Stimulated activated CD8-positive, alpha-beta memory T cell treated with anti-CD3 and anti-CD28 coated beads, Interleukin-15, amount 100 ng/mL, for 48 hours (primary cell): ENCODE data around the gene CACNA1D.

Source experiments
- DNase-seq, 2 donors: peaks; one replicate each; pipeline ENCODE4 v3.0.0-alpha.2; 2020; ENCODE audit warnings: low read depth in 2 of 2

CACNA1D gene

DNA sequence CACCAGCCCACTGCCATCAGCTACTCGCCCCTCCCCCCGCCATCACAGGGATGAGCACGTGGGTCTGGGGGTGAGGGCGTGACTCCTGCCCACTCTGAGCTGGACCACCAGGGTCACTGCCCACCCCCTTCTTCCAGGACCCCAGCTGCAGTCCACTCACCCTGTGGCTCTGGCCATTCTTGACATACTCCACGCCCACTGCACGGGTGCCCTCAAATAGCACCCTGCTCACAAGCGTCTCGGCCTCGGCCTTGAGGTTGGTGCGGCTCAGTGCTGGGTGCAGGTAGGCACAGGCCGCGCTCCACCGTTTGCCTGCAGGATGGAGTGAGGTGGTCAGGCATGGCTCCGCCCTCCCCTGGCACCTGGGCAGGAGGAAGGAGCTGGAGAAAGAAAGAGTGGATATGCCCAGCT, 327.9 kb downstream of the CACNA1D start:
- DNase-seq: no peak

DNA sequence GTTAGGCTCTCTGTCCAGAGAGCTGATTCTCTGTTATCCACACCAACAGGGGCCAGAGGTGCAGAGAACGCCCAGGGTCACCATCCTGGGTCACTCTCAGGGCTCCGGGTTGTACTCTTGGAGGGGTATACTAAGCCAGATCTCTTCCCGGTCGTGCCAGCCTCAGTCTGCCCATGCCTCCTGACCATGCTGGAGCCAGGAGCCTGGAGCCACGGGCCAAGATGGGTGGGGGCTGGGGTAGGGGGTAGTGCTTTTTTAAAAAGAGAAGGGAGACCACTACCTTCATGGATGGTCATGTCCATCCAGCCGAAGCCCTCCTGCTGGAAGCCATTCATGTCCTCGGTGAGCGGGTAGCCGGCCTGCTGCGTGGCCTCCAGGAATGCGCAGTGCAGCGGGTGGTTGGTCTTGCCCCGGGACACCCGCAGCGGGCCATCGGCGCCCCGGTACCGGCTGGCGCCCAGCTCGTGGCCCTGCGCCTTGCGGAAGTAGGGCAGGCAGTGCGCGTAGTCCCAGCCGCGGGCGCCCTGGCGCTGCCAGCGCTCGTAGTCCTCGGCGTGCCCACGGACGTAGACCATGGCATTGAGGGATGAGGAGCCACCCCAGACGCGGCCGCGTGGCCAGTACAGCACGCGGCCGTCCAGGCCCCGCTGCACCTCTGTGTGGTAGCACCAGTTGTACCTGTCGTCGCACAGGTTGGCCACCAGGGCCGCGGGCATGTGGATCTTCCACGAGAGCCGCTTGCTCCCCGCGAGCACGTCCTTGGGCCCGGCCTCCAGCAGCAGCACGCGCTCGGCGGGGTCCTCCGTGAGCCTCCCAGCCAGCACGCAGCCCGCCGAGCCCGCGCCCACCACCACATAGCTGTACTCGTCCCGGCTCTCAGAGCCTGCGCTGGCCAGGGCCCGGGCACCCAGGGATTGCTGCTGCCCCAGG, 328.9 kb downstream of the CACNA1D start:
- no peak for DNase-seq

DNA sequence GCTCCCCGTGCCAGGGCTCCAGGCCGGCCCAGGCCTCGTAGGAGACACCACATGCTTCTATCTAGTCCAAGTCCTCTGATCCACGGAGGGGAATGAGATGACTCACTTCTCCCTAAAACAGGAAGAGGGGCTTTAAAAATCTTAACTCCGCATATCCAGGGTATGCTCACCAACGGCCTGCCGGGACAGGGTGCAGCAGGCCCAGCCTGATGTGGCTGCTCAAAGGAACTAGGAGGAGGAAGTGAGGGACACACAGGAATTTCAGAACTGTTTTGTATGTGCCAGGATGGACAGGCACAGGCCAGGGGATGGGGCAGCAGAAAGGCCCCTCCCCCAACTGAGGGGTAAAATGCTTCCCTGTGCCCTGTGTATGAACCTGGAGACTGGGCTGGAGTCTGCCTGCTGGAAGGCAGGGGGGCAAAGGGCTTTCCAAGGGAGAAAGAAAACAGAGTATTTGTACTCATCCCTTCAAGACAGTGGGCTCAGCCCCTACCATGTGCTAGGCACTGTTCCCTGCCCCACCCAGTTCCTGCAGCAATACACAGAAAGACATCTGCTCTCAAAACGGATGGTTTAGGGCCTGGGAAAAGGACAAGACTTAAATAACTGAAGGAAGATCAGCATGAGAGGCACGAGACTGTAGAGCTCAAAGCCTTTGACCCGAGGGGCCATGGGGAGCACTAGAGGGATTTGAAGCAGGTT, 329.7 kb downstream of the CACNA1D start:
- DNase-seq: no peak

DNA sequence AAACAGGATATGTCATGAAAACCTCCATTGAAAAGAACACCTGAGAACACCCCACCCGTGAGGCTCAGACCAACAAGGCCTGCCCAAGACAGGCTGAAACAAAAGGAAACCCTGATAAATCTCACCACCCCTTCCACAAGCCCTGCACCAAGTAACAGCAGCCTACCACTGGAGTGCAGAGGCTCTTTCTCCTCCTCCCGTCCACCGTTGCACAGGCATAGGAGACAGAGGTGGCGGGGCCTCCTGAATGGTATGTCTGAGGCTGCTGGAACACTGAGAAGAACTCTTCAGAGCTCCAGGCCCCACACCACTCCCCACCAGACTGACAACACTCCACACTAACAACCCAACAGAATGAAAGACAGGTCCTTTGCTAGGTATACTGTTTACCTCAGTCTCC, 330.4 kb downstream of the CACNA1D start:
- no peak for DNase-seq

DNA sequence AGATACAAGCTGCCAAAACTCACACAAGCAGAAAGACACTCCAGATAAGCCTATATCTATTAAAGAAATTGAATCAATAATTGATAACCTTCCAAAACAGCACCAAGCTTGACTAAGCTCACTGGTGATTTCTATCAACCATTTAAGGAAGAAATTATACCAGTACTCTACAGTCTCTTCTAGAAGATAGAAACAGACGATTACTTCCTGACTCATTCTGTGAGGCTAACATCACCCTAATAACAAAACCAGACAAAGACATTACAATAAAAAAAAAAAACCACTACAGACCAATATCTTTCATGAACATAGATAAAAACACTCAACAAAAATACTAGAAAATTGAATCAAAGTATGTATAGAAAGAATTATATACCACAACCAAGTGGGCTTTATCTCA, 331.6 kb downstream of the CACNA1D start:
- DNase-seq: no peak

DNA sequence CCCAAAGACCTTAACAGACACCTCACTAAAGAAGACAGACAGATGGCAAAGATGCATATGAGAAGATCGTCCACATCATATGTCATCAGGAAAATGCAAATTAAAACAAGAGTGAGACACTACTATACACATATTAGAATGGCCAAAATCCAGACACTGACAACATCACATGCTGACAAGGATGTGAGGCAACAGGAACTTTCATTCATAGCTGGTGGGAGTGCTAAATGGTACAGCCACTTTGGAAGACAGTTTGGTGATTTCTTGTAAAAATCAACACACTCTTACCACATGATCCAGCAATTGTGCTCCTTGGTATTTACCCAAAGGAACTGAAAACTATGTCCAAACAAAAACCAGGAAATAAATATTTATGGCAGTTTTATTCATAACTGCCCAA, 334.2 kb downstream of the CACNA1D start:
- DNase-seq: no peak

DNA sequence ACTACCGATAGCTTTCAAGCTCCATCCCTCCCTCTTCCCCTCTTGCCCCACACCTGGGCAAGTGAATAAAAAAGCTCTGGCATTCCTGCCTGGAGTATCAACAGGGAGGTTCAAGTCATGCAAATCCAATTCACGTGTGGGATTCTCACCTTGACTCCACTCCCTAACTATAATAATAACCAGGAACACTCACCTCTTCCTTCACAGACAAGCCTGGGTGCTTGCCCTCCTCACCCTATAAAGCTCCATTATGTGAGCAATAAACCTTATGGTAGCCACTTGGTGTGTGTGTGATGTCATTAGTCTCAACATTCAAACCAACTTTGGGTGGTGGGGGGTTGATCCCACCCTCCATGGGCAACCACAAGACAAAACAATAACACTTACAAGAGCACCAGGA, 335.2 kb downstream of the CACNA1D start:
- DNase-seq: no peak

DNA sequence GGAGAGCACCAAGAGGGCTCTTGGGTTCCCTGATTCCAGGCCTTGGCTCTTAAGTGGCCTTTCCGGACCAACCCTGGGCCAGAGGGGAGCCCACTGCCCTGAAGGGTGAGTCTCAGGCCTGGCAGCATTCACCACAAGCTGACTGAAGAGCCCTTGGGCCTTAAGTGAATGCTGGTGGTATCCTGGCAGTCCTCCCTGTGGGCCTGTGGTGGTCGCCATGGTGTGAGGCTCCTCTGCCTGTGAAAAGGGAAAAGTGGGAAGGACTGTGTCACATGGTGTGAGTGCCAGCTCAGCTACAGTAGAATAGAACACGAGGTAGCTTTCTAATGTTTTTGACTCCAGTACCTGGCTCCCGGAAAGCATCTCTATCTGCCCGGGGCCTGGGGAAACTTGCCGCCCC, 336.5 kb downstream of the CACNA1D start:
- DNase-seq: no peak

DNA sequence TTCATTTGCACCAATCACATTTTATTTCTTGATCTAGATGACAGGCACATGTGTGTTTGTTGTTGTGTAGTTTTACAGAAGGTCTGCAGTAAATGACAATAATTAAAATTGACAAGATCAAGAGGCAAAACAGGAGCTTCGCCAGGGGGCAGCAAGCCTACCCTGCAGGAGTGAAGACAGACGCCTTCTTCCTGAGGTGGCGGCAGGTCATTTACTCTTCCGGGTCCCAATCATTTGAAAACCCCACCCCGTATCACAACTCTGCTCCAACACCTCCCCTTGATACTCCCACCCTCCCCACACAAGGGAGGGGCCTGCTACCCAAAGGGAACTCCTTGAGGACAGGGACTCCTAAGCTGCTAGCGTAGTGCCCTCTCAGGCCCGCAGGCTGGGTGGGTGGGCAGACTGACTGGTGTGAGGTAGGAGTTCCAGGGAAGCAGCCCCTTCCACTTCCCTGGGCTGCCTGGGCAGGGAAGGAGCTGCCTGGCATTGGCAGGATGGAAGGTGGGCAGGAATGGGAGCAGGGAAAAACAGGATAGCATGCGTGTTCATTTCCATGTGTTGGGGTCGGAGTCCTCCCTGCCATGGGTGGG, 338.7 kb downstream of the CACNA1D start:
- no peak for DNase-seq

DNA sequence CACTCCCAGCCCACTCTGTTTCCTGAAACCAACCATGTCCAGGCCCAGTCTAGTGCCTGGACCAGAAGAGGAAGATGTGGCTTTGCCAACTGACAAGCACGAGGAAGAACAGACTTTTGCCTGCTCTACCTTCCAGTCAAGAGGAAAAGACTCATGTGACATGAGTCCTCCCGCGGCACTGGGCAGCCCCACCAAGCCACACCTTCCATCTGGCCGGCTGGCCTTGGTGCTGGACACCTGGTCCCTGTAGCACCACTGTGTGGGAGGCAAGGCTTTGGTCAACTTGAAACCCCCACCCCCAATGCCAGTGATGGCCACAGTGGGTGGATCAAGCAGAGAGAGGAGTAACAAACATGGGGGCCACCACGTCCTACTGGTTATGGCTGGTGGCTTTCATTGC, 339.3 kb downstream of the CACNA1D start:
- DNase-seq: no peak

DNA sequence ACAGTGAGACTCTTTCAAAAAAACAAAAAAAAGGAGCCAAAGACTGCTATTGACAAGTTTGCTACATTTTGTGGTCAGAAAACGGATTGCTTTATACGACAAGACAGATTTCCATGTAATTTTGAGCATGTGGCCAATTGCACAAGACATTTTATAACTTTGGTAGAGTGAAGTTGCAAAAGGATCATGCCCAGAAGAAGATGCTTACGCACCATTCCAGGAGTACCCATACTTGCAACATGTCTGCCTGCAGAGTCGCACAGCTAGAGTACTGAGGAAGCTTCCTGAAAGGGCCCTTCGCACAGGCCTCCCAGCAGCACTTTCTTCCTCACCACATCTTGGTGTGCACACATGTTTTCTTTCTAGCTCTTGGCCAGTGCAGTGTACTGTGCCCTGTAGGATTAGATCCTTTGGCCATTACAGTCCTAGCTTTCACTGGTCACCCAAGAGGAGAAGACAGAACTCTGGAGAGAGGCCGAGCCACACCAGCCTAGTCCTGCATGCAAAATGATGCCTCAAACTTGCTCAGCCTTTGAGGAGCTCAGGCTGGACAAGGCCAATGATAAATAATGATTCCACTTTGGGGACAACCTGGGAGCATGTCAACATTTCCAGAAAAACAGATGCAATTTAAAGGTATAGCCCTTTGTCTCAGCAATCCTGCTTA, 340.2 kb downstream of the CACNA1D start:
- DNase-seq: no peak

DNA sequence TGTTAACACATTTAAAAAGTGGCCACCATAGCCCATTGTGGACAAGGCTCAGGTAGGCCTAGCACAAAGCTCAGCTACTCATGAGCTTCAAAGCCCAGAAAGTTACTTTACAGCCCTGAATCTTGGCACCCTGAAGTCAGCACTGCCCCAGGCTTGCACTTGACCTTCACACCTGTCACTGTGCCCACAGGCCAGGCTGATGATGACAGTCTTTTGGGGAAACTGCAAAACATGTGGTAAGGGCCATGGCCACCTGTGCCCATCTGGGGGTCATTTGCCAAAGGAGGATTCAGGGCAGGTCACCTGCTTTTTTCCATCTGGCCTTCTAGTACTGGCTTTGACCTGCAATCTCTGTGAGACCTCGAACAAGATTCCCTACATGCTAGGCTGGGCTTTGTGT, 340.8 kb downstream of the CACNA1D start:
- DNase-seq: no peak

DNA sequence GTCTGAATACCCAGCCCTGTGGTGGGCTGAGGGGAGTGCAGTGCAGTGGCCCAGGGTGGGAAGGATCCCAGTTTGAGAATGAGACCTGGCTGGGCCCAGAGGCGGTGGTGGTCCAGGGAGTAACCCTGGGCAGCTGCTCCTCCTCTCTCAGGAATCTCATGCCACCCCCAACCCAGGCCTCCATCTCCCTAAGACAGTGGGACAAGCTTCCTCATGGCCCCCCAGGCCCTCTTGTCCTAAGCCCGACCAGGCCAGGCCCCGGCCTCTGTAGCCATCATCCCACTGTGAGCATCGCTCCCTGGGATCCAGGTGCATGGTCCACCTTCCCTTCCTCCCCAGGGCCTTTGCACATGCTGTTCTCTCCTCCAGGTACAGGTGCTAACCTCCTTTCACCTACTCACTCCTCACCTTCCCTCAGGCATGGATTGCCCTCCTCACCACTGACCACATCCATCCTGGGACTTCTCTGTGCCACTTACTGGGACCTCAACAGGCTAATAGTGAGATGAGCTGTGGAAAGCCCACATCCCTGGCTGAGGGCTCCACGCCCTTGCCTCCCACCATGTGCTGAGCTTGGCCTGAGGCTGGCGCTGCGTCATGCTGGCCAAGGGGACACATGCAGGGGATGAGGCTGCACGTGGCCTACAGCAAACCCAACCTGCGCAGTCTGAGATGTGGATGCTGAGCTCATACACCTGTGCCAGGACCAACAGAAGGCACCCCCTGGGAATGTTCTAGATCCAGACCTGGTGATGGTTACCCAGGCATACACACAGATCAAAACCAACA, 341.9 kb downstream of the CACNA1D start:
- no peak for DNase-seq

DNA sequence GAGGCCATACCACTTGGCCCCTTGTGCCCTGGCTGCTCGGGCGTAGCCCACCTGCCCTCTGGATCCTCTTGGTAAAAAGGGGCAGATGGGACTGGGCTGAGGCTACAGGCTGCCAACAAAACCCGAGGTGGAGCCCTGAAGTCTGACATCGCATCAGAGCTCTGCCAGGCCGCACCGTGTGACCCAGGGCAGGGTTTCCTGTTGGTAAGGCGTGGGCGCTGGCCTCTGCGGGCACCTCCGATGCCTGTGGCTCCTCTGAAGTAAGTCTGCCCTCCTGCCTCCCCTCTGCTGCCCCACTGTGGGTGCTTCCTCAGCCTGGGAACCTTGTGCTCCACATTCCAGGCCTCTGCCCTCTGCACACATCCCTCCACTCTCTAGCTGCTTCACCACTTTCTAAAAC, 342.9 kb downstream of the CACNA1D start:
- no peak for DNase-seq

DNA sequence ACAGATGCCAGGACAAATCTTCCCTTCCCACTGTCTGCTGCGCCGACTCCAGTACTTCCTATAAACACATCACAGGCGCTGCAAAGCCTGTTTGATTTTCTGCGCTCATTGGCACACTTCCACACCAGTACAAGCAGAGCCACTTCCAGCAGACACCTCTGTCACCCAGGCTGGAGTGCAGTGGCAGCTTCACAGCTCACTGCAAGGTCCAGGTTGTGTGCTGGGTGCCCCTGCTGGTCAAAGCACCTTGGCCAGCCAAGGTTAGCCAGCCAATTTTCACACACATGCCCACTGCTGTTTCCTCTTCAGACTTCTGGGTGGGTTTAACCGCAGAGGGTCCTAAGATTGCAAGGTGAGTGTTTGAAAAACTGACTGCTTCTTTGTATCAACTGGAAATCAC, 346.9 kb downstream of the CACNA1D start:
- no peak for DNase-seq

DNA sequence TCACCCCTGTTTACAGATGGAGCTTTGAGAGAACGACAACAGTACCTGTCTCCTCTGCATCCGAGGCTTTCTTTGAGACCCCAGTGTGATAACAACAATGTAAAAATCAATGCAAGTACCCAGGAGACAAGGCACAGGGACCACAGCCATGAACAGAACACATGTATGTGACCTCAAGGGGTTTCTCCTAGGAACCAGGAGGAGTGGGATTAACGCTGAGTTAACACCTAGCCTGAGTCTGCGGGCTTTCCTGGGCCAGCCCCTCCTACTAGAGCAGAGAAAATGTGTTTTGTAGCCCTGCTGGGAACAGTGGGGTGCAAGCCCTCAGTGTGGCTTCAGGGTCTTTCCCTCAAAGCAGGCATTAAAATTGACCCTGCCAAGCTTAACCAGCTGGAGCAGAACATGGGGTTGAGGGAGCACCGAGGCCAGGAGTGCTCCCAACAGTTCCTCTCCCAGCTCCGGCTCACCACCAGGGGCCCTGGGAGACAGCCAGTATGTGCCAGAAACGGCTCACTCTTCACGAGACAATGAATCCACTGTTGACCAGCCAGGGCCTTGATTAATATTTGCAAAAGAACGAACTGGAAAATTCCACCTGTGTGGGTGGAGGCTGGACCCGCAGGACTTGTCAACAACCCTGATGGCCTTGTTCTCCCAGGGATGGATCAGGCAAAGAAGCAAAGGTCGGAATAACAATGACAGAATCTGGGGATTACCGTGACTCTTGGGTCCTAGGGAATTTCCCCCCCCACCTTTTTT, 348.2 kb downstream of the CACNA1D start:
- no peak for DNase-seq

DNA sequence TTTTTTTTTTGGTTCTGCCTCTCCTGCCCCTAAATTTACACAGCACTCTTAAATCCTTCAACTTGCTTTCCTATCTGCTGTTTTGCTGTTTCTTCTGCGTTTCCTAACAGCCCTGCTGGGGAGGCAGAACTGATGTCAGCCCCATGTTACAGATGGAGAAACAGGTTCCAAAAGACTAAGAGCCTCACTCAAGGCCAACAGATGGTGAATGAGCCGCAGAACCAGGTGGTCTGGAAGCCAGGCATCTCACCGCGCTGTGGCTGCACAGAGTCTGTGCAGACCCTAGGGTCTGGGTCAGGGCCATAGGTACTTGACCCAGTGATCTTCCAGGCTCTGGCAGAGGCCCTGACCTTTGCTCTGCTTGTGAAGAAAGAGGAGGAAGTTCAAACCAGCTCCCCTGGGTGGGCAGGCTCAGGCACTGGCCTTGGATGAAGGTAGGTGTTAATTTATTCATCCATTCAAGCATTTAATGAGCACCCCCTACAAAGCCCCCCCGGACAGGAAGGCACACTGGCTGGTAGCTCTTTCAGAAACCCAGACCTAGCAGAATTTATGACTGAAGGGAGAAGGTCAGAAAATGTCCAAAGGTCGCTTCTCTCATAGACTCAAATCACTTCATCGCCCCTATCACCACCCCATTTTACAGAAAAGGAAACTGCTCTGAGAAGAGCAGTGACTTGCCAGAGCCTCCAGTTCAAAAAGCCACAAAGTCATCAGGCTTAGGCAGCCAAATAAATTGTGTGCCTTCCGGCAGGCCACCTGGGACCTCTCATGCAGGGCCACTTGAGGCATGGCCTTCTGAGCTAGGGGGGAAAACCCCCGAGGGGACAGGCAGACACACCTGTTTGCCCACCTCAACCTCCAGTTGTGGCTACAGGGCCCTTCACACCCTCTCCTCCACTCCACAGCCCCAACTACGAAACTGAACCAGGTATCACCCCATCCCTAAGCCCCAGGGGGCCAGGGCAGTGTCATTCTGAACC, 349.1 kb downstream of the CACNA1D start:
- no peak for DNase-seq

DNA sequence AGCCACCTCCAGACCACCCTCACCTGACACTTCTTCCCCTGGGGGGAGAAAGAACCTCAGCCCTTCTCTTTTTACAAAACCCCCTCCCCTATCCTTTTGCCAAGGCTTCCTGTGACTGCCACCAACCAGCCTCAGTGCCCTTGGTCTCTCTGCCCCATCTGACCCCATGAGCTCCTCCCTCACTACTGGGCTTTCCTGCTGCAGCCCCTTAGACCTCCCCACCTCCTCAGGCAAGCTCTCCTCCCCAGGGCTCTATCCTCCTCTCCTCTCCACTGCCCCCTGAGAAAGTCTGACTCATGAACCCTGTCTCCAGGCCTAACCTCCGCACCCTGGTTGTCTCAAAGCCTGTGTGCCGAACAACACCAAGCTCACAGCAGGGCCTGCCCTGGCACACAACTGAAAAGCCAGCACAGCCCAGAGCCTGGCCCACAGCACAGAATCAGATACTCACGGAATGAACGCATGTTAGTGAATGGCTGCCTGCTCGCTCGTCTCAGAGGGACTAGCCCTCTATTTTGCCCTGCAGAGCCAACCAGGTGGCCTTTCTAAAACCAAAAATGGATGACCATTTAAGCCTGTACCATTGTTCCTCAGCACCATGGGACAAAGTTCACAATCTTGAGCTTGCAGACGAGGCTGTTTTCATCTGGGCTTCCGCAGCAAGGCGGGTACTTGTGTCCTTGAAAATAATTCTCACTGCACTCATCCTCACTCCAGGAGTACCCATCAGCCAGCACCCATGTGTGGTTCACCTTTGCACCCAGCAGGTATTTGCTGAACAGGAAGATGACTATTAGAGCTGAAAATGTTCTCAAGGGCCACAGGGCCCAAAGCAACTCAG, 350.1 kb downstream of the CACNA1D start:
- no peak for DNase-seq
